ENCODE results near the gene ZFAND6. TPM values are rescaled to one million over a fixed set of nuclear protein-coding genes. Genes with fewer than 3 reads are reported as not detected.
"Not testable (repeated sequence)": the region's sequence is repeated elsewhere in the genome, so short reads cannot be mapped to it uniquely, and the experiment has no call there.

Gene ZFAND6
- total and polyA plus RNA-seq, 2 donors, result 81.9 to 97.8 TPM

DNA sequence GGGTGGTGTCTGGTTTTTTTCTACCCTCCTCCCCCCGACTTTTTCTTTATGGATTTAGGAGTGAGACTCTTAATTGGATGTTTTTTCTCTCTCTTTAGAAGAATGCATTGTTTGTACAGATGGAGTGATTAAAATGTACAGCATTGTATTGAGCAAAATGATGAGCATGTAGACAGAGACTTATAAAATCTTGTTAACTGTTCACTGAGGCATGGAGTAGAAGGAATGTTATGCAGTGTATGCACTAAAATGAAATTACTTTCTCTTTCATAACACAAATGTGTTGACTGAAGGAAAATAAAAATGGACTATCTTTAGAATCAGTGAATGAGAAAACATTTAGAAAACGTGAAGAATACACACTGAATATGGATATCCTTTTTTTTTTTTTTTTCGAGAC is 39.8 kb downstream of the ZFAND6 start:
- Histone ChIP-seq H3K27me3 (ENCODE audit: control insufficient read depth in 2 of 2, insufficient read depth in 1 of 2, low read length in 1 of 2) (no peaks in the 10 kb centered on the region), H3K36me3 (ENCODE audit: control insufficient read depth in 2 of 2, insufficient read depth in 2 of 2, low read length in 1 of 2) (peaks cover 3 to 5% of the 10 kb centered on the region in 2 donors), H3K4me3 (ENCODE audit: low read length in 2 of 2) (no peak overlapping the region), H3K9me3 (ENCODE audit: control insufficient read depth in 2 of 2, insufficient read depth in 1 of 2, low read length in 1 of 2) (no peaks in the 10 kb centered on the region), H3K4me1 (ENCODE audit: control insufficient read depth in 2 of 2, insufficient read depth in 2 of 2, low read length in 2 of 2) (no peaks in the 10 kb centered on the region), H3K27ac (ENCODE audit: low read depth in 1 of 2, low read length in 1 of 2) (no peak overlapping the region)
- DNase-seq (ENCODE audit: low read depth in 6 of 9, low spot score in 9 of 9), result no peak
- WGBS, result 87% methylated on average over 3 of the region's 3 CpGs

DNA sequence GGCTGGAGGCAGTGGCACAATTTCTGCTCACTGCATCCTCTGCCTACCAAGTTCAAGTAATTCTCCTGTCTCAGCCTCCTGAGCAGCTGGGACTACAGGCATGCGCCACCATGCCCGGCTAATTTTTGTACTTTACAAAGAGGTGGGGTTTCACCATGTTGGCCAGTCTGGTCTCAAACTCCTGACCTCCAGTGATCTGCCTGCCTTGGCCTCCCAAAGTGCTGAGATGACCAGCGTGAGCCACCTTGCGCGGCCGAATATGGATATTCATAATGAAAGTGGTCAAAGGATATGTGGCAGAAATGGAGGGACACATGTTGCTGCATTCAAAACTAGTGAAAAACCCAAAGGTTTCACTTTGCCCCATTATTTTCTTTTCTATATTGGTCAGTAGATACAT is 40.2 kb downstream of the ZFAND6 start:
- H3K27ac ChIP-seq (ENCODE audit: low read depth in 1 of 2, low read length in 1 of 2); H3K27me3 ChIP-seq (ENCODE audit: control insufficient read depth in 2 of 2, insufficient read depth in 1 of 2, low read length in 1 of 2); DNase-seq (ENCODE audit: low read depth in 6 of 9, low spot score in 9 of 9); H3K9me3 ChIP-seq (ENCODE audit: control insufficient read depth in 2 of 2, insufficient read depth in 1 of 2, low read length in 1 of 2); H3K36me3 ChIP-seq (ENCODE audit: control insufficient read depth in 2 of 2, insufficient read depth in 2 of 2, low read length in 1 of 2); H3K4me3 ChIP-seq (ENCODE audit: low read length in 2 of 2); H3K4me1 ChIP-seq (ENCODE audit: control insufficient read depth in 2 of 2, insufficient read depth in 2 of 2, low read length in 2 of 2): not testable (repeated sequence)
- 90% methylated on average over 6 of the region's 6 CpGs for WGBS

DNA sequence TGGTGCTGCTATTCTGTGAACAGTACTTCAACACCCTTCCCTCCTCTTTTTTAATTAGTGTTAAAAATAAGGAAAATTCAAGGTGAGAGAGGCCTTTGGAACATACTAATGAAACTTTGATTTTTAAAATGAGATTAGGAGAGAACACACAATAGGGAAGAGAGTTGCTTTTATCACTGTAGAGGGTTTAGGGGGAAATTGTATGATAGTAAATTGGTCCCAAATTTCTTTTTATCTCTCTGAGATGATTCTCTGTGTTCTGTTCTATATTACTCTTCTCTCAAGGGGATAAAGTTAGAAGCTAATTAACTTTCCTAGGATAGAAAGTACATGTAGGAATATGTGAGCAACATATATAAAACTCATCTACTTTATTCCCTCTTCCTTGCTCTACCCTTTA is 40.8 kb downstream of the ZFAND6 start:
- Histone ChIP-seq H3K4me3 (ENCODE audit: low read length in 2 of 2) (no peak overlapping the region), H3K4me1 (ENCODE audit: control insufficient read depth in 2 of 2, insufficient read depth in 2 of 2, low read length in 2 of 2) (no peaks in the 10 kb centered on the region), H3K36me3 (ENCODE audit: control insufficient read depth in 2 of 2, insufficient read depth in 2 of 2, low read length in 1 of 2) (peaks cover 3 to 5% of the 10 kb centered on the region in 2 donors), H3K27me3 (ENCODE audit: control insufficient read depth in 2 of 2, insufficient read depth in 1 of 2, low read length in 1 of 2) (no peaks in the 10 kb centered on the region), H3K9me3 (ENCODE audit: control insufficient read depth in 2 of 2, insufficient read depth in 1 of 2, low read length in 1 of 2) (no peaks in the 10 kb centered on the region), H3K27ac (ENCODE audit: low read depth in 1 of 2, low read length in 1 of 2) (no peak overlapping the region)
- no peak for DNase-seq (ENCODE audit: low read depth in 6 of 9, low spot score in 9 of 9)

DNA sequence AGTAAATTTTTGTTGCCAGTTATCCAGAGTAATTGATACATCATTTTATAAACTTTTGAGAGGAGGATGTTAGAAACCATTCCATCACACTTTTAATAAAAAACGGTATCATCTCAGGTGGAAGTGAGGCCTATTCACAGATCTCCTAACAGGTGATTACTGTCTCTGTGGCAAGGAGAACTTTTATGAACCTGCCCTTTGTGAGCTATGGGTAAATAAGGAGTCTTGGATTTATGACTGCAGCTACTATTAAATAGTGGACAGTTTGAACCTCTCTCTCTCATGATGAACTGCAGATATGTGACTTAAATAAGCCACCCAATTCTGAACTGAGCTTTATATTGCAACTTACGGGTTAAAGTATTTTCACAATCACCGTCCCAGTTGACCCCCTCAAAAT is 45.7 kb downstream of the ZFAND6 start:
- Histone ChIP-seq H3K27me3 (ENCODE audit: control insufficient read depth in 2 of 2, insufficient read depth in 1 of 2, low read length in 1 of 2) (no peaks in the 10 kb centered on the region), H3K4me3 (ENCODE audit: low read length in 2 of 2) (no peak overlapping the region), H3K9me3 (ENCODE audit: control insufficient read depth in 2 of 2, insufficient read depth in 1 of 2, low read length in 1 of 2) (no peaks in the 10 kb centered on the region), H3K27ac (ENCODE audit: low read depth in 1 of 2, low read length in 1 of 2) (no peak overlapping the region), H3K36me3 (ENCODE audit: control insufficient read depth in 2 of 2, insufficient read depth in 2 of 2, low read length in 1 of 2) (peaks cover 3 to 5% of the 10 kb centered on the region in 2 donors), H3K4me1 (ENCODE audit: control insufficient read depth in 2 of 2, insufficient read depth in 2 of 2, low read length in 2 of 2) (no peaks in the 10 kb centered on the region)
- DNase-seq (ENCODE audit: low read depth in 6 of 9, low spot score in 9 of 9), result no peak
- WGBS, result 82% methylated on average over 3 of the region's 3 CpGs

DNA sequence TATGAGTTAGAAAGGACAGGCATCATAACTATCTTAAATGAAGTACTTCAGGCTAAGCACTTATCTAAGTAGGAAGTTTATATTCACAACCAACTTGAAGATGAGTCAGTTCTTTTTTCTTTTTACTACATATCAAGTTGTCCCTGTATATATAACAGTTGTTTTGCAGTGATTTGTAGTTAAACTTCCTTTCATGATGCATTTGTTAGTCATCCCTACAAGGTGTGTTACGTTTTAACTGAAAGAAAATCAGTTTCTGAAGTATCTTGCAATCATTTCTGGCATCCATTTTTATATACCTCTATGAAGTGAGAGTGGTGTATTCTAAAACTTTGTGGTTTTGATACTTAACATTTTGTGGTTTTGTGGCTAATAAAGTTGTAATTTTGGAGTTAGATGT is 46.1 kb downstream of the ZFAND6 start:
- 48% methylated on average over 1 of the region's 1 CpG for WGBS
- no peaks in the 10 kb centered on the region for H3K4me1 ChIP-seq (ENCODE audit: control insufficient read depth in 2 of 2, insufficient read depth in 2 of 2, low read length in 2 of 2)
- H3K9me3 ChIP-seq (ENCODE audit: control insufficient read depth in 2 of 2, insufficient read depth in 1 of 2, low read length in 1 of 2), result no peaks in the 10 kb centered on the region
- no peaks in the 10 kb centered on the region for H3K27me3 ChIP-seq (ENCODE audit: control insufficient read depth in 2 of 2, insufficient read depth in 1 of 2, low read length in 1 of 2)
- H3K27ac ChIP-seq (ENCODE audit: low read depth in 1 of 2, low read length in 1 of 2), result no peak overlapping the region
- no peak for DNase-seq (ENCODE audit: low read depth in 6 of 9, low spot score in 9 of 9)
- no peak overlapping the region for H3K4me3 ChIP-seq (ENCODE audit: low read length in 2 of 2)
- H3K36me3 ChIP-seq (ENCODE audit: control insufficient read depth in 2 of 2, insufficient read depth in 2 of 2, low read length in 1 of 2), result peaks cover 3 to 5% of the 10 kb centered on the region in 2 donors

DNA sequence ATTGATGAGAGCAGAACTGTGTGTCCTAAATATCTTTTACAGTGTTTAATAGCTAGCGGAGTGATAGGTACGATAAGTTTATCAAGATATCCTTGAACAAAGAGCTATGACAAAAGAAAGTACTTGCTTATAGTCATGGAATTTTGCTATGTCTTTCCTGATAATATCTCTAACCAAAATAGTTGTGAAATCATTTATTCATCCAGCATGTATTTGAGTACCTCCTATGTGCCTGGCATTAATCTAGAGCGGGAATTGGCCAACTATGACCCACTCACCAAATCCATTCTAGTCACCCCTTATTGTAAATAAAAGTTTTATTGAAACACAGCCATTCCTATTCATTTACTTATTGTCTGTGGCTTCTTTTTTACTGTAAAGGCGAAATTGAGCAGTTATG is 46.6 kb downstream of the ZFAND6 start:
- DNase-seq (ENCODE audit: low read depth in 6 of 9, low spot score in 9 of 9), result no peak
- no peak overlapping the region for H3K27ac ChIP-seq (ENCODE audit: low read depth in 1 of 2, low read length in 1 of 2)
- no peaks in the 10 kb centered on the region for H3K4me1 ChIP-seq (ENCODE audit: control insufficient read depth in 2 of 2, insufficient read depth in 2 of 2, low read length in 2 of 2)
- no peak overlapping the region for H3K4me3 ChIP-seq (ENCODE audit: low read length in 2 of 2)
- 98% methylated on average over 4 of the region's 4 CpGs for WGBS
- peaks cover 3 to 5% of the 10 kb centered on the region in 2 donors for H3K36me3 ChIP-seq (ENCODE audit: control insufficient read depth in 2 of 2, insufficient read depth in 2 of 2, low read length in 1 of 2)
- no peaks in the 10 kb centered on the region for H3K9me3 ChIP-seq (ENCODE audit: control insufficient read depth in 2 of 2, insufficient read depth in 1 of 2, low read length in 1 of 2)
- no peaks in the 10 kb centered on the region for H3K27me3 ChIP-seq (ENCODE audit: control insufficient read depth in 2 of 2, insufficient read depth in 1 of 2, low read length in 1 of 2)

DNA sequence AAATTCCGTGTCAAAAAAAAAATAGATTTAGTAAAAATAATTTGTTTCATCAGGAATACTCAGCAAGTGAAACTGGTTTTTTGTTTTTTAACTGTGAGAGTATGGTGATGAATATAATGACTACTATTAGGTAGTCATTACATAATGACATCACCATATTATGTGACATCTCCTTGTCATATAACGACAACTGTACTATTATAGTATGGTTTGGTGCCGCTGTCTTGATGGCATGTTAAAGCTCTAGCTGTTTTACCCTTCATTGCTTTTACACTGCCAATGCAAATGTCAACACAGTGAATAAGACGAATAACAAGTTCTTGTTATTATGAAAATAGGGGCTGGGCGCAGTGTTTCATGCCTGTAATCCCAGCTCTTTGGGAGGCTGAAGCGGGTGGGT is 47.7 kb downstream of the ZFAND6 start:
- Histone ChIP-seq H3K4me1 (ENCODE audit: control insufficient read depth in 2 of 2, insufficient read depth in 2 of 2, low read length in 2 of 2) (no peaks in the 10 kb centered on the region), H3K27ac (ENCODE audit: low read depth in 1 of 2, low read length in 1 of 2) (no peak overlapping the region), H3K4me3 (ENCODE audit: low read length in 2 of 2) (no peak overlapping the region), H3K36me3 (ENCODE audit: control insufficient read depth in 2 of 2, insufficient read depth in 2 of 2, low read length in 1 of 2) (peaks cover 0 to 5% of the 10 kb centered on the region in 2 donors), H3K9me3 (ENCODE audit: control insufficient read depth in 2 of 2, insufficient read depth in 1 of 2, low read length in 1 of 2) (no peaks in the 10 kb centered on the region), H3K27me3 (ENCODE audit: control insufficient read depth in 2 of 2, insufficient read depth in 1 of 2, low read length in 1 of 2) (no peaks in the 10 kb centered on the region)
- WGBS, result 96% methylated on average over 6 of the region's 6 CpGs
- no peak for DNase-seq (ENCODE audit: low read depth in 6 of 9, low spot score in 9 of 9)

DNA sequence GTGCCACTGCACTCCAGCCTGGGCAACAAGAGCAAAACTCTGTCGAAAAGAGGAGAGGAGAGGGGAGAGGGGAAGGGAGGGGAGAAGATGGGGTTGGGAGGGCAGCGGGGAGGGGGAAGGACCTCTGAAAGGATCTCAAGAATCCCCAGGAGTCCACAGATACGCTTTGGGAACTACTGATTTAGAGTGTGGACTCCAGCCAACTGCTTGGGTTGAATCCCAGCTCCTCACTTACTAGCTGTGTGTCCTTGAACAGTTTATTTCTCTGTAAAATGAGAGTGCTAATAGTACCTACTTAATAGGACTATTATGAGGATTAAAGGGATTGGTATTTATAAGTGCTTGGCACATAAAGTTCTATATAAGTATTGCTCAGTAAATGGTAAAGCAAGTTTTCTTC is 48.3 kb downstream of the ZFAND6 start:
- no peaks in the 10 kb centered on the region for H3K27me3 ChIP-seq (ENCODE audit: control insufficient read depth in 2 of 2, insufficient read depth in 1 of 2, low read length in 1 of 2)
- H3K4me3 ChIP-seq (ENCODE audit: low read length in 2 of 2), result no peak overlapping the region
- 75% methylated on average over 3 of the region's 3 CpGs for WGBS
- no peak overlapping the region for H3K27ac ChIP-seq (ENCODE audit: low read depth in 1 of 2, low read length in 1 of 2)
- H3K36me3 ChIP-seq (ENCODE audit: control insufficient read depth in 2 of 2, insufficient read depth in 2 of 2, low read length in 1 of 2), result peaks cover 0 to 5% of the 10 kb centered on the region in 2 donors
- no peaks in the 10 kb centered on the region for H3K9me3 ChIP-seq (ENCODE audit: control insufficient read depth in 2 of 2, insufficient read depth in 1 of 2, low read length in 1 of 2)
- DNase-seq (ENCODE audit: low read depth in 6 of 9, low spot score in 9 of 9), result no peak
- no peaks in the 10 kb centered on the region for H3K4me1 ChIP-seq (ENCODE audit: control insufficient read depth in 2 of 2, insufficient read depth in 2 of 2, low read length in 2 of 2)

DNA sequence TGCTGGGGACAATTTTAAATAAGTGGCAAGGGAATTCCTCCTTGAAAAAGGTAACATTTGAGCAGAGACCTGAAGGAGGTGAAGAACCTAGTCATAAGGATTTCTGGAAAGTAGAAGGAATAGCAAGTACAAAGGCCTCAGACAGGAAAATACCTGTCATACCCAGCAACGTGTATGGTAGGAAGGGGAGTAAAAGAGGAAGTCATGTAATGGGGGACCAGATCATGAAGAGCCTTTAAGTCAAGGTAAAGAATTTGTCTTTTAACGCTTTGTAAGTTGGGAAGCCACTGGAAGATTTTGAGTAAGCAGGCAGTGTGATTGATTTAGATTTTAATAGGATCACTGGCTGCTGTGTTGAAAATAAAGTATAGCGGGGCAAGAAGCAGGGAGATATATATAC is 49.9 kb downstream of the ZFAND6 start:
- DNase-seq (ENCODE audit: low read depth in 6 of 9, low spot score in 9 of 9), result no peak
- WGBS, result 56% methylated on average over 3 of the region's 3 CpGs
- Histone ChIP-seq H3K27ac (ENCODE audit: low read depth in 1 of 2, low read length in 1 of 2) (no peak overlapping the region), H3K9me3 (ENCODE audit: control insufficient read depth in 2 of 2, insufficient read depth in 1 of 2, low read length in 1 of 2) (no peaks in the 10 kb centered on the region), H3K4me1 (ENCODE audit: control insufficient read depth in 2 of 2, insufficient read depth in 2 of 2, low read length in 2 of 2) (no peaks in the 10 kb centered on the region), H3K36me3 (ENCODE audit: control insufficient read depth in 2 of 2, insufficient read depth in 2 of 2, low read length in 1 of 2) (no peaks in the 10 kb centered on the region), H3K27me3 (ENCODE audit: control insufficient read depth in 2 of 2, insufficient read depth in 1 of 2, low read length in 1 of 2) (no peaks in the 10 kb centered on the region), H3K4me3 (ENCODE audit: low read length in 2 of 2) (no peak overlapping the region)

DNA sequence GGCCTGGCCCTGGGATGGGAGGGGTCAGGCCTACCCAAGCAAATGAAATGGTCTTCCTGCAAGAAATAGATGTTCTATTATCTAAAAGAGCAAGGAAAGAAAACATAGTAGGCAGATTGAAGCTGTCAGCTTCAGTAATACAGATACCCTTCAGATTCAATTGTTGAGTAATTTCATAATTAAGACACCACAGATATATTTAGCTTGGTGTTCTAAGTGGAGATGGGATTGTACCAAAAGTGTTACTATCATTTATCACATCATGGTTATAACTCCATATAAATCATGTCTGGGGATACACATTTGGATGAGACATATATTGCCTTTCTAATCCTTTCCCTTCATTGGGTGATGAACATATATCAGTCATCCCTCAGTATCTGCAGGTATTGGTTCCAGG is 51.4 kb downstream of the ZFAND6 start:
- Histone ChIP-seq H3K36me3 (ENCODE audit: control insufficient read depth in 2 of 2, insufficient read depth in 2 of 2, low read length in 1 of 2) (no peaks in the 10 kb centered on the region), H3K4me1 (ENCODE audit: control insufficient read depth in 2 of 2, insufficient read depth in 2 of 2, low read length in 2 of 2) (no peaks in the 10 kb centered on the region)

More for the DNA sequence above, 51.4 kb downstream of the ZFAND6 start:
- H3K27ac ChIP-seq (ENCODE audit: low read depth in 1 of 2, low read length in 1 of 2), result no peak overlapping the region
- no peaks in the 10 kb centered on the region for H3K27me3 ChIP-seq (ENCODE audit: control insufficient read depth in 2 of 2, insufficient read depth in 1 of 2, low read length in 1 of 2)
- DNase-seq (ENCODE audit: low read depth in 6 of 9, low spot score in 9 of 9), result no peak
- H3K4me3 ChIP-seq (ENCODE audit: low read length in 2 of 2), result no peak overlapping the region
- H3K9me3 ChIP-seq (ENCODE audit: control insufficient read depth in 2 of 2, insufficient read depth in 1 of 2, low read length in 1 of 2), result no peaks in the 10 kb centered on the region

Measured in thymus (tissue), 11 donors.